WTC11 (cell line): ENCODE data around the gene TYSND1. TPM values are rescaled to one million over a fixed set of nuclear protein-coding genes. Genes with fewer than 3 reads are reported as not detected.

Experiments
- ATAC-seq: fragments of 200-7000 bp; cut with Tn5 transposase; 2 replicates; pipeline ENCODE4 v1.10.0; 2021; ENCODE audit warnings: mild to moderate bottlenecking, moderate library complexity
- CTCF ChIA-PET: fragments of 300-600 bp; sonication (Branson Sonifier 250); formaldehyde crosslinking; loops from one replicate; lab custom pipeline; 2021; ENCODE audit warnings: antibody characterized with exemption; lab: Charles Lee
- POLR2A ChIA-PET: fragments of 350-600 bp; sonication (Branson Sonifier 250); formaldehyde crosslinking; loops from one replicate; lab custom pipeline; 2021; ENCODE audit warnings: antibody characterized with exemption; lab: Charles Lee
- DNase-seq: peaks from one replicate; pipeline ENCODE4 v3.0.0; 2021; ENCODE audit warnings: low spot score
- H3K27ac Mint-ChIP-seq: 2 replicates; pipeline ENCODE4 v1.8.0; 2021; ENCODE audit warnings: mixed read lengths
- H3K27me3 Mint-ChIP-seq: 2 replicates; pipeline ENCODE4 v1.8.0; 2021; ENCODE audit warnings: low read depth, mild to moderate bottlenecking, moderate library complexity, mixed read lengths
- H3K36me3 Mint-ChIP-seq: 2 replicates; pipeline ENCODE4 v1.8.0; 2021; ENCODE audit warnings: mixed read lengths
- H3K4me1 Mint-ChIP-seq: 2 replicates; pipeline ENCODE4 v1.8.0; 2022; ENCODE audit warnings: mixed read lengths
- H3K4me3 Mint-ChIP-seq: 2 replicates; pipeline ENCODE4 v1.8.0; 2021; ENCODE audit warnings: mild to moderate bottlenecking, moderate library complexity, mixed read lengths
- H3K9me3 Mint-ChIP-seq: 2 replicates; pipeline ENCODE4 v1.8.0; 2021; ENCODE audit warnings: mixed read lengths
- AR ChIP-seq: fragments of 250-450 bp; sonication (Bioruptor Pico); IDR thresholded peaks from 2 replicates; pipeline ENCODE4 v1.9.0; 2021; ENCODE audit warnings: mild to moderate bottlenecking
- CBFB ChIP-seq: sonication (generic); formaldehyde crosslinking; IDR thresholded peaks from 2 replicates; pipeline ENCODE4 v1.8.1; 2022; ENCODE audit warnings: mild to moderate bottlenecking, low read depth, missing genetic modification reagents
- FOXK1 ChIP-seq: sonication (generic); formaldehyde crosslinking; IDR thresholded peaks from 2 replicates; pipeline ENCODE4 v1.8.0; 2022; ENCODE audit warnings: mild to moderate bottlenecking, moderate library complexity, missing genetic modification reagents
- FOXP1 ChIP-seq: sonication (generic); formaldehyde crosslinking; IDR thresholded peaks from 2 replicates; pipeline ENCODE4 v1.8.0; 2022; ENCODE audit warnings: missing genetic modification reagents, mild to moderate bottlenecking, moderate library complexity, borderline replicate concordance
- GTF2I ChIP-seq: fragments of 250-450 bp; sonication (Bioruptor Pico); conservative IDR thresholded peaks from 2 replicates; pipeline ENCODE4 v1.4.0; 2021; ENCODE audit warnings: mild to moderate bottlenecking
- IRF1 ChIP-seq: sonication (generic); formaldehyde crosslinking; IDR thresholded peaks from 2 replicates; pipeline ENCODE4 v1.8.0; 2023; ENCODE audit warnings: missing genetic modification reagents
- JAZF1 ChIP-seq: fragments of 250-450 bp; sonication (Bioruptor Pico); IDR thresholded peaks from 2 replicates; pipeline ENCODE4 v1.9.0; 2021; ENCODE audit warnings: moderate library complexity, mild to moderate bottlenecking, inconsistent platforms
- JUN ChIP-seq: sonication (generic); formaldehyde crosslinking; IDR thresholded peaks from 2 replicates; pipeline ENCODE4 v1.8.0; 2023; ENCODE audit warnings: mild to moderate bottlenecking, missing genetic modification reagents
- NFYB ChIP-seq: sonication (generic); formaldehyde crosslinking; conservative IDR thresholded peaks from 2 replicates; pipeline ENCODE4 v1.8.0; 2022; ENCODE audit warnings: low read depth, missing genetic modification reagents
- OVOL2 ChIP-seq: fragments of 250-450 bp; sonication (Bioruptor Pico); IDR thresholded peaks from 2 replicates; pipeline ENCODE4 v1.9.0; 2021; ENCODE audit warnings: mild to moderate bottlenecking, borderline replicate concordance
- PREB ChIP-seq: sonication (generic); formaldehyde crosslinking; IDR thresholded peaks from 2 replicates; pipeline ENCODE4 v1.8.1; 2022; ENCODE audit warnings: mild to moderate bottlenecking, missing genetic modification reagents, moderate library complexity, borderline replicate concordance
- RELA ChIP-seq: sonication (generic); formaldehyde crosslinking; IDR thresholded peaks from 2 replicates; pipeline ENCODE4 v1.8.1; 2022; ENCODE audit warnings: missing genetic modification reagents, mild to moderate bottlenecking, borderline replicate concordance
- TEAD4 ChIP-seq: sonication (generic); formaldehyde crosslinking; IDR thresholded peaks from 2 replicates; pipeline ENCODE4 v1.8.0; 2022; ENCODE audit warnings: mild to moderate bottlenecking, missing genetic modification reagents
- TP53 ChIP-seq: sonication (generic); formaldehyde crosslinking; IDR thresholded peaks from 2 replicates; pipeline ENCODE4 v1.8.1; 2023; ENCODE audit warnings: mild to moderate bottlenecking, missing genetic modification reagents
- ZNF121 ChIP-seq: sonication (generic); formaldehyde crosslinking; IDR thresholded peaks from 2 replicates; pipeline ENCODE4 v1.8.0; 2023; ENCODE audit warnings: missing genetic modification reagents
- ZNF138 ChIP-seq: sonication (generic); formaldehyde crosslinking; conservative IDR thresholded peaks from 2 replicates; pipeline ENCODE4 v1.8.1; 2022; ENCODE audit warnings: mild to moderate bottlenecking, moderate library complexity, missing genetic modification reagents
- ZNF219 ChIP-seq: sonication (generic); formaldehyde crosslinking; IDR thresholded peaks from 2 replicates; pipeline ENCODE4 v1.8.0; 2023; ENCODE audit warnings: missing genetic modification reagents, mild to moderate bottlenecking, borderline replicate concordance
- ZNF281 ChIP-seq: sonication (generic); formaldehyde crosslinking; IDR thresholded peaks from 2 replicates; pipeline ENCODE4 v1.8.0; 2023; ENCODE audit warnings: mild to moderate bottlenecking, missing genetic modification reagents
- total RNA-seq: library from RNA; stranded (reverse); gene quantifications from 3 replicates; pipeline ENCODE4 v1.2.3, GENCODE V29; 2021

The TYSND1 gene
- total RNA-seq, 1 experiment from 2014 or later, result 18.9 TPM

GRCh38 chr10:70137927-70138883 is 8.3 kb downstream of the TYSND1 start:
- no peaks in the 10 kb centered on the region for H3K36me3 Mint-ChIP-seq
- H3K27ac Mint-ChIP-seq, result no peak overlapping the region
- TF ChIP-seq TEAD4 (CRISPR knock-in tag) (no peak), JUN (CRISPR knock-in tag) (no peak), IRF1 (CRISPR knock-in tag) (no peak), FOXP1 (CRISPR knock-in tag) (no peak), ZNF219 (CRISPR knock-in tag) (no peak), ZNF121 (no peak), GTF2I (no peak), JAZF1 (CRISPR knock-in tag) (no peak), CBFB (CRISPR knock-in tag) (no peak), NFYB (CRISPR knock-in tag) (no peak), ZNF281 (CRISPR knock-in tag) (no peak), FOXK1 (CRISPR knock-in tag) (no peak), AR (CRISPR knock-in tag) (no peak), RELA (CRISPR knock-in tag) (no peak), TP53 (CRISPR knock-in tag) (no peak), PREB (CRISPR knock-in tag) (no peak), OVOL2 (CRISPR knock-in tag) (no peak), ZNF138 (CRISPR knock-in tag) (no peak)
- no peak overlapping the region for H3K4me3 Mint-ChIP-seq
- no peak for DNase-seq
- no peak for ATAC-seq
- H3K9me3 Mint-ChIP-seq, result no peaks in the 10 kb centered on the region
- H3K27me3 Mint-ChIP-seq, result peaks cover 6% of the 10 kb centered on the region
- CTCF ChIA-PET, result interaction anchor here (0.6 to 1.6 kb wide), 4 partner anchors 17 to 604 kb away, joined by 3 to 6 read pairs (median 3); no protein-coding TSS in a partner anchor
- POLR2A ChIA-PET, result interaction anchor here (0.5 to 0.9 kb wide), 2 partner anchors 223 to 1619 kb away, joined by 5 read pairs; no protein-coding TSS in a partner anchor
- H3K4me1 Mint-ChIP-seq, result peaks cover 5% of the 10 kb centered on the region
